ENCODE data around the gene BAZ1A. TPM values are rescaled to one million over a fixed set of nuclear protein-coding genes. Genes with fewer than 3 reads are reported as not detected.

The BAZ1A gene
- total RNA-seq, 1 donor: 21.7 TPM

DNA sequence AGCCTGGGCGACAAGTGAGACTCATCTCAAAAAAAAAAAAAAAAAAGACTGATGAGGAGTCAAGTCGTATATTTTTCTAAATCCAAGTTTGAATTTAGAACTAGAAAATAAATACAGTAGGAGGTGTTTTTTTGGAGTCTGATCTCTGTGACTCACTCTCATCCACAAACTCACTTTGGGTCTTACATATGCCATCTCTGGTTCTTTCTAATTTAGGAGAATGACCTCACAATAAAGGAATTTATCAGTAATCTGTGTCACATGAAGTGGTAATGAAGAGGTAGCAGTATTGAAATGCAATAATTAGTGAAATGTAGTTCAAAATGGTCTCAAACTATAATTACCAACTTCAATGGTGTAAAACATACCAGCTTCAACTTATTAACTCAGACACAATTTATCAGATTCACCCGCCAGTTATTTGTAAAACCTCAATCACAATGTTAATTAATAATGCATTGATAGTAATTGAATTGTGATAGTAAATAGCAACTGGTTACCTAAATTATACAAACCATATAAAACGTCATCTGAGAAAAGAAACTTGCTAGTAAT lies 156.3 kb downstream of the BAZ1A start:
- TF ChIP-seq, protein P1, sequence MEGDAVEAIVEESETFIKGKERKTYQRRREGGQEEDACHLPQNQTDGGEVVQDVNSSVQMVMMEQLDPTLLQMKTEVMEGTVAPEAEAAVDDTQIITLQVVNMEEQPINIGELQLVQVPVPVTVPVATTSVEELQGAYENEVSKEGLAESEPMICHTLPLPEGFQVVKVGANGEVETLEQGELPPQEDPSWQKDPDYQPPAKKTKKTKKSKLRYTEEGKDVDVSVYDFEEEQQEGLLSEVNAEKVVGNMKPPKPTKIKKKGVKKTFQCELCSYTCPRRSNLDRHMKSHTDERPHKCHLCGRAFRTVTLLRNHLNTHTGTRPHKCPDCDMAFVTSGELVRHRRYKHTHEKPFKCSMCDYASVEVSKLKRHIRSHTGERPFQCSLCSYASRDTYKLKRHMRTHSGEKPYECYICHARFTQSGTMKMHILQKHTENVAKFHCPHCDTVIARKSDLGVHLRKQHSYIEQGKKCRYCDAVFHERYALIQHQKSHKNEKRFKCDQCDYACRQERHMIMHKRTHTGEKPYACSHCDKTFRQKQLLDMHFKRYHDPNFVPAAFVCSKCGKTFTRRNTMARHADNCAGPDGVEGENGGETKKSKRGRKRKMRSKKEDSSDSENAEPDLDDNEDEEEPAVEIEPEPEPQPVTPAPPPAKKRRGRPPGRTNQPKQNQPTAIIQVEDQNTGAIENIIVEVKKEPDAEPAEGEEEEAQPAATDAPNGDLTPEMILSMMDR (IDR thresholded peaks at IDR 0.05; ENCODE audit: insufficient read depth, low read length): no peak
- no peak overlapping the region for H3K4me3 ChIP-seq (ENCODE audit: low read depth, low read length)
- DNase-seq (ENCODE audit: low read depth): peak; percentile 28

DNA sequence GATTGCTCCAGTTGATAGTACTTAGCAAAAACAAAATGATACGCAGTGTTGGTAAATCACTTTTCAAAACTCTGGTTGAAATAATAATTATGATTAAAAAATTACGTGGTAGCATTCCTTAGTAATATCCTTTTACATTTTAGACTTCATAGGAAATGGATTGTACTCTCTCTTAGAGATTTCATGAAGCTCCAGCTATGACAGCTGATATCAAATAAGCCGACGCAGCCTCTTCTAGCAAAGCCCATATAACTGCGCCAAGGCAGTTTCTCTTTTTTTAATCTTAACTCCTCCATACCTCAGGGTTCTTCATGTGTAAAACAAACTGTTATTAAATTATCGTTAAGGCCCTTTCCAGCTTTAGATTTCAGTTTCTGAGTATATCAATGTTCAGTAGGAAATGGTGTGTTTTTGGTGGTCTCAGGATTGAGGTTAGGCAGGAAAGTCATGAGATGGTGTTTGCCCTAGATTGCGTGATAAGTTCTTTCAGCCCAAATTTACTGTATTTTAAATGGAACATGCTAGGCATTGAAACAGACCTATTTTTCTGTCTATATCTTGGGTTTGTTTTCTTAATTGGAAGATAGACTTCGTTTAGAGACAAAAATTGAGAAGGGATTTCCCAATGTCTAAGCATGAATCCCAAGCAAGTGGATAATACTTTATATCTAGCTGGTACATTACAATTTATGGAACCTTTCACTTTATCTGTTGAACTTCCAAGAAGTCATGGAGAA lies 159.9 kb downstream of the BAZ1A start:
- peak overlapping the region; percentile 78 for H3K4me3 ChIP-seq (ENCODE audit: low read depth, low read length)
- DNase-seq (ENCODE audit: low read depth): peak; percentile 17
- TF ChIP-seq, protein P1 (IDR thresholded peaks at IDR 0.05; ENCODE audit: insufficient read depth, low read length): no peak

DNA sequence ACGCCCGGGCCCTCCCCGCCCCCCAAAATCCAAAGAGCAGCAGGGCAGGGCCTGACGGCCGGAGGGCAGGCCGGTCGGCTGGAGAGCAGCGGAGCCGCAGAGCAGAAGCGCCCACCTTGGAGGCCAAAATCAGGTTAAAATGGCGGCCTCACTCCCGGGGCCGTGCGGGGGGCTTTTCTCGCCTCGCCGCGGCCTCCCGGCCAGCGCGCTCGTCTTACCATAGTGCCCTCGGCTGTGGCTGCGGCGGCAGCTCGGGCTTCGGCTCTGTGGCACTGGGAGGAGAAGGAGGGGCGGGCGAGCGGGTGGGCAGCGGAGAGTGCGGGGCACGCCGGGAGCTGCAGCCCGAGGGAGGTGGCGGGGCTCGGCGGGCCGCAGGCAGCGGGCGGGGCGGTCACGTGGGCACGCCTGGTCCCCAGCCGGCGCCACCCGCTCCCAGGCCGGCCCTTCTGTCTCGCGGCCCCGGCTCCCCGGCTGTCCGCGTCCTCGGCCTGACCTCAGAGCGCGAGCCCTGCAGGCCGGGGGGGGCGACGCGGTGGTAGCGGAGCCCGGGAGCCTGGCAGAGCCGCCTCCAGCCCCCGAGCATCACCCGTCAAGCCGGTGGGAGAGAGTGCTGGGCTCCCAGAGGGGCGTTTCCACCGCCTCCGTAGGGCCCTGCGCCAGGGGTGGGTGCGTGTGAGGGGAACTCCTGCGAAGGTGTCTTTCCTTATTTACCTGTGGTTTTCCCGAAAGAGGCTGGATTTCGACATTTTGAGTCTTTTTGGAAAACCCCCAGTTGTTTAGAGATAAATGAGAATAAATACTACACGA lies 160.6 kb downstream of the BAZ1A start, which contains the start of gene CFL2:
CFL2 (minus strand) TSS at position 274 of the 807 bp plus-strand sequence; CDS start at position 221, 53 bp downstream.
- H3K4me3 ChIP-seq (ENCODE audit: low read depth, low read length): peak within 1 kb of the TSS; percentile 78
- TF ChIP-seq, protein P1 (IDR thresholded peaks at IDR 0.05; ENCODE audit: insufficient read depth, low read length): no peak
- DNase-seq (ENCODE audit: low read depth): peak; percentile 49

DNA sequence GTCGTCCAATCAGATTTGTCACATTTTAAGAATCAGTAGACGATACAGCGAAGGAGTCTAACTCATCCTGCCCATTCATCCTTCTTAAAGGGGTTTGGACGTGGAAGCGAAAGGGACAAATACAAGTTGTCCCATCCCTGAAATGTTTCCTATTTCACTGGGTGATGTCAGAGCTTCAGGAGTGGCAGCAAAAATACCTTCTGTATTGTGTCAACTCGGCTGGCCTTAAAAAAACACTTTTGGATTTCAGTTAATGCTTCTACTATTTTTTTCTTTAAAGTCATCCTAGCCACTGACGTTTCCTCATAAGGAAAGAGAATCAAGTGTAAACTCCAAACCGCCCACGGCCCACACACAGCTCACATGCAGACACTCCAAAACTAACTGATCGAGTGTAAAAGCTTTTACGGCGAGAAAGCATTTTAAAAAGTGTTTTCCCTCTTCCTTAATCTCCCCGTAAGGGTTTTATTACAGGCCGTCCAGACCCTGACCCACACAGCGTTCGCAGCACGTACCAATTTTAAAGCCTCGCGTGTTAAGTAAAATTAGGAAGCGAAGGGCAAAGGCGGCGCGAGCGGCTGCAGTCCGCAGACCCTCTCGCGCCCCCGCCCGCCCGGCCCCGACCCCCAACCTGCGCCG lies 161.4 kb downstream of the BAZ1A start:
- peak overlapping the region; percentile 78 for H3K4me3 ChIP-seq (ENCODE audit: low read depth, low read length)
- TF ChIP-seq, protein P1 (IDR thresholded peaks at IDR 0.05; ENCODE audit: insufficient read depth, low read length): no peak
- peak; percentile 78 for DNase-seq (ENCODE audit: low read depth)

DNA sequence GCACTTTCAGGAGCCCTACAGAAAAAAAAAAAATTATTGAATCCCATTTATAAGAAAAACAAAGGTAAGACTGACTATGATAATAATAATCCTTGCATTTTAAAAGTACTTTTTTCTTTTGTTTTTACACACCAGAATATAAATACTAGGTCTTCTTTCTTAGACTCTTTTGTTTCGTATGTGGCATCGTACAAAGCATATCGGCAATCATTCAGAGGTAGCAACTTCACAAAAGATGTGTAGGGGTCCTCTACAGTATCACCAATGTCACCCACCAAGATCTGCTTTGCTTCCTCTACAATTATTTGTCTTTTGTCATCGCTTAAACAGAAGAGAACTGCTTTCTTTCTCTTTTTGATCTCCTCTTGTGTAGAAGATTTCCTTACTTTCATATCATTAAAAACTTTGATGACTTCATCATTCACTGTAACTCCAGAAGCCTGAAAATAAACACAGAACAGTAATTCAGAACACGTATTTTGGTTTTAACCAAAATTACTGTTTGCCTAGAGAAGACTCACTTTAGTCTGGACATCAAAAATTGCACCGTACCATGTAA lies 162.0 kb downstream of the BAZ1A start:
- peak overlapping the region; percentile 78 for H3K4me3 ChIP-seq (ENCODE audit: low read depth, low read length)
- TF ChIP-seq, protein P1 (IDR thresholded peaks at IDR 0.05; ENCODE audit: insufficient read depth, low read length): no peak
- DNase-seq (ENCODE audit: low read depth): no peak

Data from fibroblast of the aortic adventitia (primary cell).